Motor neuron (in vitro differentiated cells): Measurements from ENCODE around the gene ZNF521. TPM values are rescaled to one million over a fixed set of nuclear protein-coding genes. Genes with fewer than 3 reads are reported as not detected.

ENCODE experiments used
- ATAC-seq, 8 experiments: fragments of 200-7000 bp; cut with Tn5 transposase; replicated peaks in 6 of 8; 2 replicates each; pipeline ENCODE4 v1.8.0; 2021; ENCODE audit warnings: mild to moderate bottlenecking in 8 of 8, moderate library complexity in 8 of 8
- H3K27ac ChIP-seq, 2 donors: fragments of 250-450 bp; sonication (Bioruptor Pico); 2 replicates each; pipeline ENCODE4 v1.9.0; 2021; ENCODE audit warnings: antibody characterized with exemption in 2 of 2, mild to moderate bottlenecking in 2 of 2, moderate library complexity in 1 of 2
- H3K4me1 ChIP-seq, 2 donors: fragments of 250-450 bp; sonication (Bioruptor Pico); replicated peaks in 1 of 2; 2 replicates each; pipeline ENCODE4 v1.6.1; 2021; ENCODE audit warnings: antibody characterized with exemption in 2 of 2, mild to moderate bottlenecking in 2 of 2, moderate library complexity in 1 of 2
- H3K4me3 ChIP-seq, 5 donors: fragments of 250-450 bp; sonication (Bioruptor Pico); 2 replicates each; pipeline ENCODE4 v1.9.0; 2021; ENCODE audit warnings: antibody characterized with exemption in 5 of 5, mild to moderate bottlenecking in 5 of 5, moderate library complexity in 4 of 5
- WGBS, 10 experiments: fragments of 450-650 bp; shearing (Covaris generic); methylation state at CpG; one replicate each; pipeline ENCODE4 v1.0.0; 2022; 5-methylcytosine and 5-hydroxymethylcytosine counted together
- in situ Hi-C, 9 experiments: fragments of 400-800 bp; cut with MboI; loops; one replicate each; pipeline ENCODE4 v1.15.0; 2021; ENCODE audit warnings: low sequenced_read_pairs in 9 of 9, low pct_unique_long_range_greater_than_20kb in 2 of 9; ENCODE audit not compliant: unreplicated experiment in 9 of 9
- total RNA-seq, 8 experiments: library from RNA; unstranded; fragments of 300-600 nt; gene quantifications; 2 replicates each; pipeline versions ENCODE4 v1.2.3 to v1.2.4, GENCODE V29; 2022

Gene ZNF521
- total RNA-seq, 8 experiments from 2014 or later, result 0.87 to 41.5 (median 28.5) TPM

GRCh38 chr18:25146512-25146910, 205.5 kb downstream of the ZNF521 start:
- peaks cover 13 to 28% of the 10 kb centered on the region in 2 donors for H3K4me1 ChIP-seq
- no peak overlapping the region for H3K4me3 ChIP-seq
- in situ Hi-C loops, result no loop called here
- H3K27ac ChIP-seq, result no peak overlapping the region
- 59 to 100% (median 100%) methylated on average over 1 to 2 of the region's 2 CpGs; no CpG with 5 or more reads in 1 of the 10 experiments for WGBS, 10 experiments
- no peak for ATAC-seq

- no peak overlapping the region for H3K4me3 ChIP-seq
Measured at GRCh38 chr18:25145731-25146511, 206.0 kb downstream of the ZNF521 start.

DNA sequence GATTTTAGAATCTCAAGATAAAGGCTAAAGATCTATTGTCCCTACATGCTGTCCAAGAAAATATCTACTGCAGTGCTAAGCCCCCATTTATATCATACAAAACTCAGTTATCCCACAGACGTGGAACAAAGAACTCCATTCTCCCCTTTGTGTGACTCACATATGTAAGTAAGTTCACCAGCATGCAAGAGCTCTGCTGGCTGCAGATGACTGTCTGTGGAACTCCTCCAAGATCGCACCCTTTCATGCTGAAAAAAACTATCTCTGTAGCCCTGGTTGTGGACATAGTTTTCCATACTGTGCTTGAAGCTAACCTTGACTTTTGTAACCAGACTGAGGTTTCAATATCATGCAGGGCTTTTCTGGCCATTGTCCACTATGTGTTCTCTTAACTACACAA, 207.1 kb downstream of the ZNF521 start:
- WGBS, 10 experiments, result 0 to 63% (median 33%) methylated on average over 1 to 2 of the region's 2 CpGs; no CpG with 5 or more reads in 3 of the 10 experiments
- peak in 7 of 8 experiments; percentile 42 to 99 (median 61) for ATAC-seq
- in situ Hi-C loops, result no loop called here
- H3K4me3 ChIP-seq, result no peak overlapping the region
- H3K4me1 ChIP-seq, result peaks cover 13 to 33% of the 10 kb centered on the region in 2 donors
- no peak overlapping the region for H3K27ac ChIP-seq

More at GRCh38 chr18:25145731-25146511, 206.0 kb downstream of the ZNF521 start:
- in situ Hi-C loops, result no loop called here
- H3K4me1 ChIP-seq, result peaks cover 13 to 28% of the 10 kb centered on the region in 2 donors
- 67 to 100% (median 88%) methylated on average over 1 to 2 of the region's 2 CpGs; no CpG with 5 or more reads in 1 of the 10 experiments for WGBS, 10 experiments
- H3K27ac ChIP-seq, result no peak overlapping the region
- ATAC-seq, result no peak

GRCh38 chr18:25141886-25142285, 210.1 kb downstream of the ZNF521 start:
- Histone ChIP-seq H3K4me1 (peaks cover 8 to 15% of the 10 kb centered on the region in 2 donors), H3K4me3 (no peak overlapping the region), H3K27ac (no peak overlapping the region)
- ATAC-seq, result no peak
- WGBS, 10 experiments, result 20 to 100% (median 87%) methylated on average over 1 to 3 of the region's 3 CpGs
- in situ Hi-C loops, result no loop called here

DNA sequence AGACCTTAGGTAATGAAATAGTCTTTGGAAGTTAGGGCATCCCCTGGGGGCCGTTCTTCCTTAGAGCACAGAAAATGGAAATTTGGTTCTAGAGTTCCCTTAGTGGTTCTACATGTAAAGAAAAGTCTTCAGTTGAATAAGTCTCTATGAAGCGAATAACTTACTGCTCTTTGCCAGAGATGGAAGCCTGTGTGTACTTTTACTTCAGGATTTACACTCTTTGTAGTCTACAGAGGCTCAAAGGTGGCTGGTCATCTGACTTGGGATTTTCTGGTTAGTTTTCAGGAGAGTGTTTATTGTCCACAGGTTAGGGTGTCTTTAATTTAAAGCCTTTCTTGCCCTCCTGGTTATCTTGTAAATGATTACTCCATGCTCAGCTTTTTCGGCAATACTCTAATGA, 210.6 kb downstream of the ZNF521 start:
- WGBS, 10 experiments, result 24 to 83% (median 72%) methylated on average over 1 to 3 of the region's 3 CpGs; no CpG with 5 or more reads in 1 of the 10 experiments
- peaks cover 8 to 15% of the 10 kb centered on the region in 2 donors for H3K4me1 ChIP-seq
- H3K27ac ChIP-seq, result no peak overlapping the region
- in situ Hi-C loops, result no loop called here
- H3K4me3 ChIP-seq, result no peak overlapping the region
- no peak for ATAC-seq

DNA sequence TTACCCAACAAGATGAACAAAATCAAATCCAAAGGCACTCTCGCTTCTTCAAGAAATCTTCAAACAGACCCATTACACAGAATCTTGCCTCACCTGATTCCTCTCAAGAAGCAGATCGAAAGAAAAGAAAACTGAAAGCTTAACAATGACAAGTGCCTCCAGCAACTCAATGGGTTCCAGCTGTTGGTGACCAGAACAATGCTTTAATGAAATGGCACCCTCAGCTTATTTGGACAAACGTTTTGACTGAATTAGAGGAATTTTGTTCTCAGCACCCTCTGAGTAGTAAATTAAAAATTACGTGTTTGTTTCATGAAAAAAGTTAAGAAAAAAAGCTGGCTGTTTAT, 211.0 kb downstream of the ZNF521 start:
- H3K27ac ChIP-seq, result no peak overlapping the region
- in situ Hi-C loops, result no loop called here
- 18 to 92% (median 79%) methylated on average over 1 to 4 of the region's 4 CpGs; no CpG with 5 or more reads in 1 of the 10 experiments for WGBS, 10 experiments

GRCh38 chr18:25140124-25140961, 211.6 kb downstream of the ZNF521 start:
- H3K27ac ChIP-seq, result no peak overlapping the region
- ATAC-seq, result peak in 1 of 8 experiments; percentile 11
- peaks cover 11 to 21% of the 10 kb centered on the region in 2 donors for H3K4me1 ChIP-seq
- WGBS, 10 experiments, result 32 to 93% (median 84%) methylated on average over 4 to 8 of the region's 8 CpGs
- in situ Hi-C loops, result no loop called here
- no peak overlapping the region for H3K4me3 ChIP-seq

More for the DNA sequence above, 211.0 kb downstream of the ZNF521 start:
- no peak for ATAC-seq
- Histone ChIP-seq H3K4me1 (peaks cover 8 to 15% of the 10 kb centered on the region in 2 donors), H3K4me3 (no peak overlapping the region)

GRCh38 chr18:25137197-25137472, 214.8 kb downstream of the ZNF521 start:
- ATAC-seq, result no peak
- Histone ChIP-seq H3K4me1 (peaks cover 21 to 42% of the 10 kb centered on the region in 2 donors), H3K4me3 (no peak overlapping the region), H3K27ac (no peak overlapping the region)
- 17 to 100% (median 100%) methylated on average over 1 to 4 of the region's 4 CpGs; no CpG with 5 or more reads in 3 of the 10 experiments for WGBS, 10 experiments
- in situ Hi-C loops, result no loop called here

DNA sequence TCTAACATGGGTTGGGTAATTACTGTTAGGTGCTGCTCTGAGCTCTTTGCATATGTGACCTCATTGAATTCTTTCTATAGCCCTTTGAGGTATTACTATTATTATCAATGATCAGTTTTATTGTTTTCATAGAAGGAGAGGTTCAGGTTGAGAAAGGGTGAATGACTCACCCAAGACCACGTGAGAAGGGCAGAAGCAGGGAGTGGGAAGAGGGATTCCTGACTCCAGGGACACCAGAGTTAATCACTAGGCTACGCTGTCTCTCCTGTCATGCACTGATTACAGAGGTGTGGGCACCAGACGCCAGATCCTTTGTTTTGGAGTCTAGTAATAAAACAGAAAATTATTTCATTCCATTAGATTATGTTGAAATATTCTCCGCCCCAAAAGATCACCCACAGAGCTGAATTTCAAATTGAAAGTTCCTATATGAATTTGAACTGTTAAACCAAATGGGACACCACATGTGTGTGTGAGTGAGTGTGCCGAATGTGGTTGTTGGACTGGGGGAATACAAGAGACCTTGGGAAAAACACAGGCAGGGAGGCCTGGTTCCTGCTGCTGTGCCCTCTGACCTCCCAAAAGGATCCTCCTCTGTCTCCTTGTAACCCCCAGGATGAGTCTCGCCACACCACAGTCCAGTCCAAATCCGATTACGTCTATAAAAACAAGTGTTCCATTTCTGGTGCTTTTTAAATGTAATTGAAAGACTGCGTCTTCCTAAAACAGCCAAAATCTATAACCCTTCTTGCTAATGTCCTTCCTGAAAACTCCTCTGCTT, 215.4 kb downstream of the ZNF521 start:
- no peak overlapping the region for H3K27ac ChIP-seq
- H3K4me1 ChIP-seq, result peaks cover 21 to 42% of the 10 kb centered on the region in 2 donors
- 17 to 100% (median 88%) methylated on average over 2 to 9 of the region's 9 CpGs; no CpG with 5 or more reads in 1 of the 10 experiments for WGBS, 10 experiments
- in situ Hi-C loops, result no loop called here
- peak in 3 of 8 experiments; percentile 33 to 53 (median 43) for ATAC-seq
- no peak overlapping the region for H3K4me3 ChIP-seq

DNA sequence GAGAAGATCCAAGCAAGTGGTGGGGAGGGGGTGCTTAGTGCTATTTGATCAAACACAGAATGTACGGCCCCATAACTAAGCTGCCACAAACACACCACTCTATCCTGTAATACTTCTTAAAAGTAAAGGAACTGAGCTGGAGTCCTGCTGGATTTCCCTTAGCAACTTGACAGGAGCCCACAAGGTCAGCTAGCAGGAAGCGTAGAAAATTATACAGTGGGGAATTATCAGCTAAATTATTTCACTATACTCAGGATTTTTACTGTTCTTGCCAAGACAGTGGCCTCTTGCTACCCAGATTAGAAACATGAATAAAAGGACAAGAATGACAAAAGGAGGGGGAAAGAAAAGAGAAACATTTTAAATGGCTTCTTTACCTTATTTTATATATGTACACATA, 217.1 kb downstream of the ZNF521 start:
- Histone ChIP-seq H3K27ac (no peak overlapping the region), H3K4me3 (no peak overlapping the region), H3K4me1 (peaks cover 21 to 37% of the 10 kb centered on the region in 2 donors)
- peak in 1 of 8 experiments; percentile 15 for ATAC-seq
- in situ Hi-C loops, result no loop called here
- 71 to 100% (median 86%) methylated on average over 1 of the region's 2 CpGs; no CpG with 5 or more reads in 7 of the 10 experiments for WGBS, 10 experiments

- Histone ChIP-seq H3K4me1 (peaks cover 21 to 37% of the 10 kb centered on the region in 2 donors), H3K4me3 (no peak overlapping the region), H3K27ac (peak overlapping the region in 1 of 2 donors; percentile 67)
- 27 to 100% (median 89%) methylated on average over 2 of the region's 2 CpGs; no CpG with 5 or more reads in 6 of the 10 experiments for WGBS, 10 experiments
- in situ Hi-C loops, result no loop called here
- ATAC-seq, result peak in 5 of 8 experiments; percentile 23 to 71 (median 56)
Measured at GRCh38 chr18:25133879-25134278, 218.1 kb downstream of the ZNF521 start.

GRCh38 chr18:25132786-25133496, 219.0 kb downstream of the ZNF521 start:
- WGBS, 10 experiments, result 0 to 100% (median 87%) methylated on average over 1 to 10 of the region's 10 CpGs; no CpG with 5 or more reads in 3 of the 10 experiments
- Histone ChIP-seq H3K4me3 (no peak overlapping the region), H3K27ac (no peak overlapping the region), H3K4me1 (peaks cover 21 to 37% of the 10 kb centered on the region in 2 donors)
- in situ Hi-C loops, result no loop called here
- ATAC-seq, result no peak
